Astrocyte of the cerebellum (primary cell): ENCODE measurements around the gene GINS2.

Source experiments
- DNase-seq: peaks from one replicate; pipeline ENCODE4 v3.0.0-alpha.2; 2011; ENCODE audit warnings: low read depth
- H3K4me3 ChIP-seq: 2 replicates; pipeline ENCODE4 v1.5.1; 2011; ENCODE audit warnings: mild to moderate bottlenecking, low read depth, low read length, moderate library complexity
- CTCF ChIP-seq: IDR thresholded peaks from 2 replicates; pipeline ENCODE4 v1.5.1; 2012; ENCODE audit warnings: low read length, low read depth, moderate library complexity, mild to moderate bottlenecking; ENCODE audit errors: missing control alignments
- in situ Hi-C: cut with HindIII; loops from 2 replicates; pipeline ENCODE4 v1.10.0; 2017; ENCODE audit warnings: low sequenced_read_pairs

Gene GINS2

GRCh38 chr16:85674828-85675227 lies 13.9 kb downstream of the GINS2 start:
- no peak for TF ChIP-seq CTCF
- no peak overlapping the region for H3K4me3 ChIP-seq
- in situ Hi-C loops, result loop anchor here (5.0 kb wide), 1 partner anchor 112 kb away; no protein-coding TSS in a partner anchor
- DNase-seq, result no peak

GRCh38 chr16:85674418-85674755 lies 14.4 kb downstream of the GINS2 start:
- H3K4me3 ChIP-seq, result no peak overlapping the region
- no peak for TF ChIP-seq CTCF
- in situ Hi-C loops, result loop anchor here (5.0 kb wide), 1 partner anchor 113 kb away; no protein-coding TSS in a partner anchor
- no peak for DNase-seq

GRCh38 chr16:85673529-85674417 lies 15.0 kb downstream of the GINS2 start:
- H3K4me3 ChIP-seq, result no peak overlapping the region
- DNase-seq, result no peak

GRCh38 chr16:85670840-85671239 lies 17.9 kb downstream of the GINS2 start:
- TF ChIP-seq CTCF, result no peak
- in situ Hi-C loops, result loop anchor here (5.0 kb wide), 1 partner anchor 116 kb away; no protein-coding TSS in a partner anchor
- no peak for DNase-seq
- H3K4me3 ChIP-seq, result no peak overlapping the region

More at GRCh38 chr16:85673529-85674417, 15.0 kb downstream of the GINS2 start:
- TF ChIP-seq CTCF, result no peak
- in situ Hi-C loops, result loop anchor here (5.0 kb wide), 1 partner anchor 114 kb away; no protein-coding TSS in a partner anchor

GRCh38 chr16:85668676-85669424 lies 19.9 kb downstream of the GINS2 start:
- in situ Hi-C loops, result no loop called here
- H3K4me3 ChIP-seq, result no peak overlapping the region
- DNase-seq, result no peak
- TF ChIP-seq CTCF, result no peak

- in situ Hi-C loops, result no loop called here
- TF ChIP-seq CTCF, result no peak
- DNase-seq, result no peak
- H3K4me3 ChIP-seq, result no peak overlapping the region
Measured at GRCh38 chr16:85667841-85668413, 20.8 kb downstream of the GINS2 start.
